ENCODE results near the gene GTF3C6. TPM values are rescaled to one million over a fixed set of nuclear protein-coding genes. Genes with fewer than 3 reads are reported as not detected.
"Not testable (repeated sequence)": the region's sequence is repeated elsewhere in the genome, so short reads cannot be mapped to it uniquely, and the experiment has no call there.

GTF3C6 gene
- total RNA-seq, 2 donors from 2014 or later: 75.6 to 87.4 TPM

DNA sequence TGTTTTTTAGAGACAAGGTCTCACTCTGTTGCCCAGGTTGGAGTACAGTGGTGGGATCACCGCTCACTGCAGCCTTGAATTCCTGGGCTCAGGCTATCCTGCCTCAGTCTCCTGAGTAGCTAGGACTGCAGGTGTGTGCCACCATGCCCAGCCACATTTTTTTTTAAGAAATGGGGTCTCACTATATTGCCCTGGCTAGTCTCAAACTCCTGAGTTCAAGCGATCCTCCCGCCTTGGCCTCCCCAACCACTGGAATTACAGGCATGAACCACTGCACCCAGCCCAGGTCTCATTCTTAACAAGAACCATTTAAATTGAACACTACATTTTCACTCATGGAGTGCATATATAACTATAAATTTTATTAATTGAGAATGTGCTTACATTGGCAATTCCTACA is 43.8 kb downstream of the GTF3C6 start:
- Histone ChIP-seq H3K27me3 (no peaks in the 10 kb centered on the region), H3K9me3 (no peaks in the 10 kb centered on the region), H3K27ac (no peak overlapping the region), H3K9ac (ENCODE audit: low read depth in 2 of 2, low read length in 2 of 2) (no peak overlapping the region), H3K4me3 (no peak overlapping the region), H3K36me3 (no peaks in the 10 kb centered on the region), H3K4me1 (no peaks in the 10 kb centered on the region)
- DNase-seq: no peak
- intact Hi-C loops (cut with DNase I): loop anchor here (5.0 kb wide), 1 partner anchor 475 kb away; no protein-coding TSS in a partner anchor
- TF ChIP-seq, protein P1, sequence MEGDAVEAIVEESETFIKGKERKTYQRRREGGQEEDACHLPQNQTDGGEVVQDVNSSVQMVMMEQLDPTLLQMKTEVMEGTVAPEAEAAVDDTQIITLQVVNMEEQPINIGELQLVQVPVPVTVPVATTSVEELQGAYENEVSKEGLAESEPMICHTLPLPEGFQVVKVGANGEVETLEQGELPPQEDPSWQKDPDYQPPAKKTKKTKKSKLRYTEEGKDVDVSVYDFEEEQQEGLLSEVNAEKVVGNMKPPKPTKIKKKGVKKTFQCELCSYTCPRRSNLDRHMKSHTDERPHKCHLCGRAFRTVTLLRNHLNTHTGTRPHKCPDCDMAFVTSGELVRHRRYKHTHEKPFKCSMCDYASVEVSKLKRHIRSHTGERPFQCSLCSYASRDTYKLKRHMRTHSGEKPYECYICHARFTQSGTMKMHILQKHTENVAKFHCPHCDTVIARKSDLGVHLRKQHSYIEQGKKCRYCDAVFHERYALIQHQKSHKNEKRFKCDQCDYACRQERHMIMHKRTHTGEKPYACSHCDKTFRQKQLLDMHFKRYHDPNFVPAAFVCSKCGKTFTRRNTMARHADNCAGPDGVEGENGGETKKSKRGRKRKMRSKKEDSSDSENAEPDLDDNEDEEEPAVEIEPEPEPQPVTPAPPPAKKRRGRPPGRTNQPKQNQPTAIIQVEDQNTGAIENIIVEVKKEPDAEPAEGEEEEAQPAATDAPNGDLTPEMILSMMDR (IDR thresholded peaks at IDR 0.05): no peak

- Histone ChIP-seq H3K9me3 (no peaks in the 10 kb centered on the region), H3K9ac (ENCODE audit: low read depth in 2 of 2, low read length in 2 of 2) (no peak overlapping the region), H3K36me3 (no peaks in the 10 kb centered on the region), H3K27ac (no peak overlapping the region), H3K4me3 (no peak overlapping the region), H3K27me3 (no peaks in the 10 kb centered on the region), H3K4me1 (no peaks in the 10 kb centered on the region)
- TF ChIP-seq, protein P1 (IDR thresholded peaks at IDR 0.05): peak; percentile 32
- intact Hi-C loops (cut with DNase I): loop anchor here (2.0 kb wide), 1 partner anchor 199 kb away; no protein-coding TSS in a partner anchor
- DNase-seq: no peak
Measured at GRCh38 chr6:111011360-111012142, 53.0 kb downstream of the GTF3C6 start.

GRCh38 chr6:111012143-111012452 is 53.6 kb downstream of the GTF3C6 start:
- intact Hi-C loops (cut with DNase I): no loop called here
- Histone ChIP-seq H3K4me3 (no peak overlapping the region), H3K9ac (ENCODE audit: low read depth in 2 of 2, low read length in 2 of 2) (no peak overlapping the region), H3K4me1 (no peaks in the 10 kb centered on the region), H3K27me3 (no peaks in the 10 kb centered on the region), H3K9me3 (no peaks in the 10 kb centered on the region), H3K27ac (no peak overlapping the region), H3K36me3 (no peaks in the 10 kb centered on the region)
- DNase-seq: no peak
- TF ChIP-seq, protein P1 (IDR thresholded peaks at IDR 0.05): no peak

- H3K36me3 ChIP-seq; H3K4me1 ChIP-seq; intact Hi-C loops (cut with DNase I); H3K9ac ChIP-seq (ENCODE audit: low read depth in 2 of 2, low read length in 2 of 2); H3K27ac ChIP-seq; H3K4me3 ChIP-seq; H3K9me3 ChIP-seq; DNase-seq; H3K27me3 ChIP-seq: not testable (repeated sequence)
Measured at GRCh38 chr6:111012520-111012919, 54.0 kb downstream of the GTF3C6 start.

DNA sequence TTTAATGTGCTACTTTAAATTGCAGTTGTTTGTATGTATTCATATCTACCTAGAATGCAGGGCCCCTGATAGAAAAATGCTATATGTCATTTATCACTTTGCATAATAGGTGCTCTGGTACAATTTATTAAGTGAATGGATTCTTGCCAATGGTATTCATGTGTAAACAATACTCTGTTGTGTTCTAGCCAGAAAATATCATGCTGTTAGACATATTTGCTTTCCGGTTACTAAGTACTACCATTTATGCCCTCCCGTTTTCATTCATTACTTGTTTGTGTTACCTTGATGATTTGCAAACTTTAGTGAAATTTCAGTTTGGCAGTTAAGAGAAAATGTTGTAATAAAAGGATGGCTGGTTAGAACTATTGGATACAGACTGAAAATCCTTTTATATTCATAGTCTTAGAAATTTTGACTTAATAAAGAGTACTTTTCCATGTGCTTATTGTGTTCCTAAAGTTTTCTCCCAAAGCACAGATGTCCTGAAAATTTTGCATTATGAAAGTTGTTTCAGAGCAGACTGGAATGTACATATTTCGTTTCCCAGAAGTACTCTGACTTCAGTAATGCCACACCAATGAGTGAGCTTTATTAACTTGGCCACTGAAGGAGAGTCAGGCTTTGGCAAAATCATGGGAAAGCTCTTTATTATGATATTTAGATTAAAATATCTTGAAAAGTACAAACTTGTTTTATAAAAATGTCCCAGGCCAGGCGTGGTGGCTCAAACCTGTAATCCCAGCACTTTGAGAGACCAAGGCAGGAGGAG is 54.8 kb downstream of the GTF3C6 start:
- intact Hi-C loops (cut with DNase I): no loop called here
- Histone ChIP-seq H3K9ac (ENCODE audit: low read depth in 2 of 2, low read length in 2 of 2) (no peak overlapping the region), H3K27ac (no peak overlapping the region), H3K36me3 (no peaks in the 10 kb centered on the region), H3K4me1 (no peaks in the 10 kb centered on the region), H3K27me3 (no peaks in the 10 kb centered on the region), H3K9me3 (no peaks in the 10 kb centered on the region), H3K4me3 (no peak overlapping the region)
- DNase-seq: no peak
- TF ChIP-seq, protein P1 (IDR thresholded peaks at IDR 0.05): no peak
